HepG2 (cell line): ENCODE results near the gene RPUSD3. TPM values are rescaled to one million over a fixed set of nuclear protein-coding genes. Genes with fewer than 3 reads are reported as not detected.
A peak's percentile ranks its signal among the peaks of the same experiment; 100 is the strongest.

Source experiments
- ATF4 ChIP-seq, 2 experiments: fragments of 450-650 bp in 1 of 2; sonication (generic) in 1 of 2; formaldehyde crosslinking; IDR thresholded peaks; 2 replicates each; pipeline versions ENCODE4 v1.5.0 to v1.8.0; 2020 to 2022; ENCODE audit warnings: mild to moderate bottlenecking in 1 of 2, missing genetic modification reagents in 1 of 2
- ATF7-NPFF ChIP-seq: sonication (generic); formaldehyde crosslinking; IDR thresholded peaks from 2 replicates; pipeline ENCODE4 v1.8.1; 2023; ENCODE audit warnings: mild to moderate bottlenecking, low read depth, missing genetic modification reagents, moderate library complexity
- BCLAF1 ChIP-seq: fragments of 450-650 bp; IDR thresholded peaks from 2 replicates; pipeline ENCODE4 v1.6.1; 2017; ENCODE audit warnings: mild to moderate bottlenecking
- FOXP1 ChIP-seq, 2 experiments: fragments of 450-650 bp in 1 of 2; IDR thresholded peaks; 2 replicates each; pipeline ENCODE4 v1.6.1; 2017 to 2018; ENCODE audit warnings: antibody characterized with exemption in 1 of 2
- GATA4 ChIP-seq: sonication (generic); IDR thresholded peaks from 2 replicates; pipeline ENCODE4 v1.6.1; 2016; ENCODE audit warnings: antibody characterized with exemption, low read depth, borderline replicate concordance
- HMG20B ChIP-seq: conservative IDR thresholded peaks from 2 replicates; pipeline ENCODE4 v1.6.1; 2016; ENCODE audit warnings: missing genetic modification reagents, missing compliant biosample characterization
- MBNL3 ChIP-seq: fragments of 250-450 bp; sonication (Bioruptor Pico); conservative IDR thresholded peaks from 2 replicates; pipeline ENCODE4 v1.8.0; 2022; ENCODE audit warnings: mild to moderate bottlenecking, inconsistent platforms
- MIXL1 ChIP-seq: IDR thresholded peaks from 2 replicates; pipeline ENCODE4 v1.6.1; 2016
- RAD21 ChIP-seq: fragments of 450-650 bp; formaldehyde crosslinking; IDR thresholded peaks from 2 replicates; pipeline ENCODE4 v1.5.0; 2020; ENCODE audit warnings: mild to moderate bottlenecking
- ZBTB38 ChIP-seq: sonication (generic); formaldehyde crosslinking; IDR thresholded peaks from 2 replicates; pipeline ENCODE4 v1.5.1; 2020; ENCODE audit warnings: mild to moderate bottlenecking, missing genetic modification reagents
- ZNF350 ChIP-seq: sonication (generic); formaldehyde crosslinking; IDR thresholded peaks from 2 replicates; pipeline ENCODE4 v1.4.0; 2020; ENCODE audit warnings: mild to moderate bottlenecking, low read depth, missing genetic modification reagents, borderline replicate concordance
- ZNF432 ChIP-seq: sonication (generic); formaldehyde crosslinking; IDR thresholded peaks from 2 replicates; pipeline ENCODE4 v1.5.0; 2020; ENCODE audit warnings: missing genetic modification reagents, mild to moderate bottlenecking, borderline replicate concordance
- ZNF562 ChIP-seq: sonication (generic); formaldehyde crosslinking; IDR thresholded peaks from 2 replicates; pipeline ENCODE4 v1.8.0; 2022; ENCODE audit warnings: missing genetic modification reagents, borderline replicate concordance
- ZNF563 ChIP-seq: sonication (generic); formaldehyde crosslinking; IDR thresholded peaks from 2 replicates; pipeline ENCODE4 v1.8.0; 2022; ENCODE audit warnings: mild to moderate bottlenecking, moderate library complexity, missing genetic modification reagents
- ZNF746 ChIP-seq: sonication (generic); formaldehyde crosslinking; IDR thresholded peaks from 2 replicates; pipeline ENCODE4 v1.8.0; 2022; ENCODE audit warnings: mild to moderate bottlenecking, missing genetic modification reagents
- ZNF747 ChIP-seq: sonication (generic); formaldehyde crosslinking; IDR thresholded peaks from 2 replicates; pipeline ENCODE4 v1.8.1; 2023; ENCODE audit warnings: missing genetic modification reagents, mild to moderate bottlenecking, borderline replicate concordance
- ZNF788 ChIP-seq: sonication (generic); formaldehyde crosslinking; IDR thresholded peaks from 2 replicates; pipeline ENCODE4 v1.5.0; 2020; ENCODE audit warnings: mild to moderate bottlenecking, missing genetic modification reagents, borderline replicate concordance
- ZNF800 ChIP-seq: sonication (generic); formaldehyde crosslinking; IDR thresholded peaks from 2 replicates; pipeline ENCODE4 v1.4.0; 2020; ENCODE audit warnings: missing genetic modification reagents
- ZSCAN5A ChIP-seq: sonication (generic); formaldehyde crosslinking; IDR thresholded peaks from 2 replicates; pipeline ENCODE4 v1.8.0; 2022; ENCODE audit warnings: mild to moderate bottlenecking, missing genetic modification reagents, borderline replicate concordance
- polyA plus RNA-seq, 8 experiments: library from polyadenylated mRNA; depleted of rRNA in 3 of 8; stranded (reverse) in 7 of 8; unstranded in 1 of 8; fragments of >200 nt; fragmentation: Illumina TruSeq in 4 of 8; extraction: Trizol in 4 of 8; gene quantifications; 2 replicates each; pipeline versions ENCODE4 v1.2.1 to v1.2.3, GENCODE V29; 2011 to 2016; ENCODE audit warnings: low read depth in 4 of 8, missing spikeins in 1 of 8, mixed read lengths in 1 of 8; ENCODE audit not compliant: insufficient read depth in 1 of 8
- total RNA-seq, 5 experiments: library from RNA; depleted of rRNA; stranded (reverse); fragments of >200 nt; fragmentation: Illumina TruSeq; extraction: Trizol; gene quantifications; 2 replicates each; pipeline ENCODE4 v1.2.3, GENCODE V29; 2016; ENCODE audit warnings: low read depth in 1 of 5

The RPUSD3 gene
- total and polyA plus RNA-seq, 2 of the 13 experiments (the other 11 are each of a cell fraction or from before 2014, with no cell fraction given) = 32.1 to 48.7 TPM

GRCh38 chr3:9843715-9844438 is at the start of gene RPUSD3 (continued):
- no peak for TF ChIP-seq ZBTB38 (CRISPR knock-in tag)
- no peak for TF ChIP-seq ATF4 (CRISPR knock-in tag; IDR thresholded peaks at IDR 0.05)
- no peak; the same call in 1 of the 2 replicates for TF ChIP-seq ZNF747 (CRISPR knock-in tag)
- TF ChIP-seq MBNL3 (CRISPR knock-in tag) = no peak
- TF ChIP-seq ZNF350 (CRISPR knock-in tag) = peak; percentile 53; the same call in 1 of the 2 replicates
- no peak for TF ChIP-seq ZNF562 (CRISPR knock-in tag)
- TF ChIP-seq FOXP1 (IDR thresholded peaks at IDR 0.05) = no peak
- TF ChIP-seq FOXP1 (CRISPR knock-in tag; IDR thresholded peaks at IDR 0.05) = no peak
- no peak for TF ChIP-seq ATF7-NPFF (CRISPR knock-in tag)
- TF ChIP-seq ZNF563 (CRISPR knock-in tag) = no peak
- no peak for TF ChIP-seq ZNF788 (CRISPR knock-in tag)
- TF ChIP-seq HMG20B (CRISPR knock-in tag) = no peak; the same call in 1 of the 2 replicates
- peak; percentile 62 for TF ChIP-seq GATA4
- no peak for TF ChIP-seq BCLAF1
- TF ChIP-seq MIXL1 (CRISPR knock-in tag) = no peak
- no peak for TF ChIP-seq RAD21
- TF ChIP-seq ZNF746 (CRISPR knock-in tag) = no peak
- TF ChIP-seq ZNF800 = no peak
- no peak for TF ChIP-seq ZNF432 (CRISPR knock-in tag)
- no peak for TF ChIP-seq ZSCAN5A (CRISPR knock-in tag)
